ENCODE data around the gene PRXL2B.
"Not testable (repeated sequence)": the region's sequence is repeated elsewhere in the genome, so short reads cannot be mapped to it uniquely, and the experiment has no call there.

The PRXL2B gene

DNA sequence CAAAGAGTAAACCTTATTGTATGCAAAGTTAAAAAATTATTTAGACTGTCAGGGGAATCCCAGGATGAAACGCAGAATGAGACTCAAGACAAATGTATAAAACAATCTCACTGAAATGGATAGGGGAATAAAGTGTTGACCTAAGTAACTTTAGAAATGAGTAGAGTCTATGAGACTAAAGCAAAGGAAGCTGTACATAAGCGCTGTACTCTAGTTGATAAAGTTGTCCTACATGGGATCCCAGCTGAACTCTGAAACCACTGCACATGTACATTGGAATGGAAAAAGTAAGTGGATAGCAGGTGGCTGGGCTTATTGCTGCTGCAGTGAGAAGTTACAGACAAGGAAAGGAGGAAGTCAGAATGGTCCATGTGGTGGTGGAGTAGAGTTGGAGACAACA is 27.6 kb downstream of the PRXL2B start:
- DNase-seq = no peak

DNA sequence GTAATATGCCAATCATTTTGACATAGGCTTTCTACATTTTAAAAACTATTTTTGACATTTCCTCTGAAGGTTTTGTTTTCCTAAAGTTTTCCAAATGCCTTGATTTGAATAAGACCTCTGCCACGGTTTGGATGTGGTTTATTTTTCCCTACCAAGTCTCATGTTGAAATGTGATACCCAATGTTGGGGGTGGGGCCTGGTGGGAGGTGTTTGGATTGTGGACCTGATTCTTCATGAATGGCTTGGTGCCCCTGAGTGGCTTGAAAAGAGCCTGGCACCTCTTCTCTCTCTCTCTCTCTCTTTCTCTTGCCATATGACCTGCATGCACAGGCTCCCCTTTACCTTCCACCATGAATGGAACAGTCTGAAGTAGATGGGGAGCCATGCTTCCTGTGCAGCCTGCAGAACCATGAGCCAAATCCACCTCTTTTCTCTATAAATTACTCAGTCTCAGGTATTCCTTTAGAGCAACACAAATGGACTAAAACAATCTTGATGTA is 31.4 kb downstream of the PRXL2B start:
- no peak for DNase-seq

- DNase-seq = no peak
These were observed 37.2 kb downstream of the PRXL2B start for GRCh38 chr1:2623571-2624337.

DNA sequence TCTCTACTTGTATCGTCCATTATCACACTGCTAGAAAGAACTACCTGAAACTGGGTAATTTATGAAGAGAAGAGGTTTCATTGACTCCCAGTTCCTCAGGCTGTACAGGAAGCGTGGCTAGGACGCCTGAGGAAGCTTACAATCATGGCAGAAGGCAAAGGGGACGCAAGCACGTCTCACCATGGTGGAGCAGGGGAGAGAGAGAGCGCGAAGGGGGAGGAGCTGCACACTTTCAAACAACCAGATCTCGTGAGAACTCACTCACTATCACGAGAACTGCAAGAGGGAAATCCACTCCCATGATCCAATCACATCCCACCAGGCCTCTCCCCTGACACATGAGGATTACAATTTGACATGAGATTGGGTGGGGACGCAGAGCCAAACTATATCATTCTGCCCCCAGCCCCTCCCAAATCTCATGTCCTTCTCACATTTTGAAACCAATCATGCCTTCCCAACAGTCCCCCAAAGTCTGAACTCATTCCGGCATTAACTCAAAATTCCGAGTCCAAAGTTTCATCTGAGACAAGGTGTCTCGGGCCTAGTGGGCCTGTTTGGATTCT is 38.2 kb downstream of the PRXL2B start:
- DNase-seq = no peak

DNA sequence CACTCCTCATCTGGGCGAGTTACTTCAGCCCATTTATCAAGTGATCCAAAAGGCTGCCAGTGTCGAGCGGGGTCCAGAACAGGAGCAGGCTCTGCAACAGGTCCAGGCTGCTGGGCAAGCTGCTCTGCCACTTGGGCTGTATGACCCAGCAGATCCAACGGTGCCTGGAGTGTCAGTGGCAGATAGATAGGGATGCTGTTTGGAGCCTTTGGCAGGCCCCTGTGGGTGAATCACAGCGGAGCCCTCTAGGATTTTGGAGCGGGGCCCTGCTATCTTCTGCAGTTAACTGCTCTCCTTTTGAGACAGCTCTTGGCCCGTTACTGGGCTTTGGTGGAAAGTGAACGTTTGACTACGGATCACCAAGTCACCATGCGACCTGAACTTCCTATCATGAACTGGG is 38.7 kb downstream of the PRXL2B start:
- no peak for DNase-seq

DNA sequence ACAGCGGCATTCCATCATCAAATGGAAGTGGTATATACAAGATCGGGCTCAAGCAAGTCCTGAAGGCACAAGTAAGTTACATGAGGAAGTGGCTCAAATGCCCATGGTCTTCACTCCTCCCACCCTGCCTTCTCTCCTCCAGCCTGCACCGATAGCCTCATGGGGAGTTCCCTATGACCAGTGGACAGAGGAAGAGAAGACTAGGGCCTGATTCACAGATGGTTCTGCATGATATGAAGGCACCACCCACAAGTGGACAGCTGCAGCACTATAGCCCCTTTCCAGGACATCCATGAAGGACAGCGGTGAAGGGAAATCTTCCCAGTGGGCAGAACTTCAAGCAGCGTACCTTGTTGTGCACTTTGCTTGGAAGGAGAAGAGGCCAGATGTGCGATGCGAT is 39.2 kb downstream of the PRXL2B start:
- DNase-seq = not testable (repeated sequence)

DNA sequence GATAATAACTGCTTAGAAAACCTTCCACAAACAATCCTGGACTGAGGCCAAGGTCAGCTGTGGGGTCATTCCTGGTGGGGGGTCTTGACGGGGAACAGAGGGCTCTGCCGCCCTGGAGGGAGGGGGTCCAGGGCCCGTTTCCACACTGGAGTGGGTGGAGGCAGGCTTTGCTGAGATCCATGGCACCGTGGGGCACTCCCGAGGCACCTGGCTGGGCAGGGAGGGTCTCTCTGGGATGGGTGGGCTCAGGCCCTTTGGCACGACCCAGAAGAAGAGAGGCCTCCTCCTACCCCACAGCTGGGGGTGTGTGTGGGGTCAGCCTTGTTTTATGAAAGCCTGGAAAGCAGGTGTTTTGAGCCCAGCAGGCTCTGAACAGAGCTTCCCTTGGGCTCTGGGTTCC is 41.2 kb downstream of the PRXL2B start:
- no peak for DNase-seq

GRCh38 chr1:2628191-2628932 is 41.8 kb downstream of the PRXL2B start:
- DNase-seq = no peak

GRCh38 chr1:2628933-2629626 is 42.5 kb downstream of the PRXL2B start:
- no peak for DNase-seq

DNA sequence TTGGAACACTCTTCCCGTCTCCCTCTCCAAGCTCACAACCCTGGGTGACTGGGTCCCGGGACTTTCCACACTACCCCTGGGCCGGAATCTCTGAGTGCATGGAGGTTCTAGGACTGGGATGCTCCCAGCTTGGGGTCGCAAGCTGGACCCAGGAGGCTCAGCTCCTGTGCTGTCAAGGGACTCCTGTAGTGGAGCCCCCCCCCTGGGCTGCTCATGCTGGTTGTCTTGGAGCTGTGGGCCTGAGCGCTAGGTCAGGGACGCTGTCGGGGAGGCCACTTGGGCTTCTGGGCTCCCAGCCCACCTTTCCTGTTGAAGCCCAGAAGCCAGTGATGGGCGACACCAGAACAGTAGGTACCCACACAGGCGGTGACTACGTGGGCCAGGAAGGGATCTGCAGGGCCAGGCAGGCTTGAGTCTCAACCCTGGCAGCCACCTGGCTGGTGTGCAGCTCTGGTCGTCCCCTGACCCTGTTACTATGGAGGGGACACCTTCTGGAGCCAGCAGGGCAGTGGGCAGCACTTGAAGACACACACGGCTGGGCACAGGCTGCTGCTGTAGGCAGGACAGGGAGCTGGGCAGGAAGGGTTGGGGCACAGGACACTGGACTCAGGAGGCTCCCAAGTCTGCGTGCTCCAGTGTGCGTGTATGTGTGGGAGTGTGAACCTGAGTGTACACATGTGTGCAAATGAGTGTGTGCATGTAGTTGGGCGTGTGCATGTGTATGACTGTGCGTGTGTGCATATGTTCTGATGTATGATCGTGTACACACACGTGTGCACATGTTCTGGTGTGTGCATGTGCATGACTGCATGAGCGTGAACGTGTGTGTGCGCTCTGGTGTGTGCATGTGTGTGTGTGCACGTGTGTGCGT is 43.3 kb downstream of the PRXL2B start:
- no peak for DNase-seq

- no peak for DNase-seq
These were observed 44.0 kb downstream of the PRXL2B start for GRCh38 chr1:2630498-2631135.

- no peak for DNase-seq
These were observed 44.8 kb downstream of the PRXL2B start for GRCh38 chr1:2631136-2632050.

- DNase-seq = no peak
These were observed 45.5 kb downstream of the PRXL2B start for GRCh38 chr1:2632051-2632430.

- no peak for DNase-seq
These were observed 46.2 kb downstream of the PRXL2B start, which contains the start of gene MMEL1 for GRCh38 chr1:2632561-2633361. Gene MMEL1 (minus strand): TSS chr1:2633016. CDS start chr1:2629484, 3,532 bp downstream.

GRCh38 chr1:2633366-2633935 is 46.9 kb downstream of the PRXL2B start:
- no peak for DNase-seq

DNA sequence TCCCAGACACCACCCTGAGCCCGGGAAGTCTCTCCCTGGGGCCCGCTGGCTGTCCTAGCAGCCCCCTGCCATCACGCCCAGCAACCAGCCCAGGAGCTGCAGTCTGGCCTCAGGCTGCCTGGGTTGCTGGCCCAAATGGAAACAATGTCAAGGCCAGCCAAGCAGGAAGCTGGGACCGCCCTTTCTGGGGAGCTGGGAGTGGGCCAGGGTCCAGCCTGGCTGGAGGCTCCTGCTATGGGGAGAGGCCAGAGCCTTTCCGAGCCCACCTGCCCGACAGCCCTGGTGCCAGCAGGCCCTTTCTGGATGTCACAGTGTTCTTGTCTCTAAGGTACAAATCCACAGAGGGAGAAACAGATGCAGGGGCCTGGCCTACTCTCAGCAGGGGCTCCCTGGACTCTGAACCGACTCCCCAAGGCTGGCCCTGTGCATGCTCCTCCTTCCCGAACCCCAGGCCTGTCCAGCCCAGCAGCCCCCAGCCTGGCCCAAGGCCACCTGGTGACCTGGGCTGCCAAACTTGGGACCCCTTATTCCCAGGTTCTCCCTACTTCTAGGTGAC is 47.4 kb downstream of the PRXL2B start:
- no peak for DNase-seq

- no peak for DNase-seq
These were observed 48.9 kb downstream of the PRXL2B start for GRCh38 chr1:2635361-2636010.

DNA sequence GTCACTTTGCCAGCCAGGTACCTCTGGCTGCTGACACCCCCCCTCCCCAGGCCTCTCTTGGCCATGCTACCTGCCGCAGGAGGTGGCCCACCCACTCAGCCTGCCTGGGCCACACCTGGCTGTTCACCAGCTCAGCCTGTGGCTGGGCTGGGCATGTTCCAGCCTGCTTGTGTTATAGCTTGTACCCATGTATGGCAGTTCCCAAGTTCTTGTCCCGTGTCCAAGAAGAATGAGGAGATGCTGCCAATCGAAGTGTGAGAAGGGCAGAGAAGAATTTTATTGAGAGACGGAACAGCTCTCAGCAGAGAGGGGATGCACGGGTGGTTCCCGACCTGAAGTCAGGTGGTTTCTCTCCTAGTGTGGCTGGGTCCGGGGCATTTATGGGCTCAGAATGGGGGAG is 50.2 kb downstream of the PRXL2B start:
- no peak for DNase-seq

Measured in fibroblast of skin of scalp (primary cell).